Panc1 (cell line): ENCODE results near the gene PDCL2. TPM values are rescaled to one million over a fixed set of nuclear protein-coding genes. Genes with fewer than 3 reads are reported as not detected.
"Not testable (repeated sequence)": the region's sequence is repeated elsewhere in the genome, so short reads cannot be mapped to it uniquely, and the experiment has no call there.

Experiments used
- ATAC-seq: fragments of 200-7000 bp; cut with Tn5 transposase; 2 replicates; pipeline ENCODE4 v1.9.1; 2020; ENCODE audit warnings: mild to moderate bottlenecking, moderate library complexity
- BruUV-seq: library from RNA; stranded (reverse); fragments of 400-500 nt; replicated peaks from 2 replicates; lab custom pipeline; 2021; lab: Mats Ljungman, UMichigan
- CTCF ChIA-PET: fragments of 300-600 bp; sonication (Branson Sonifier 250); formaldehyde crosslinking; loops from one replicate; lab custom pipeline; 2022; ENCODE audit warnings: antibody characterized with exemption; lab: Charles Lee
- POLR2A ChIA-PET: fragments of 300-600 bp; sonication (Branson Sonifier 250); formaldehyde crosslinking; loops from one replicate; lab custom pipeline; 2022; ENCODE audit warnings: antibody characterized with exemption; lab: Charles Lee
- DNase-seq: peaks from one replicate; pipeline ENCODE4 v3.0.0-alpha.2; 2010; ENCODE audit warnings: low read depth, low spot score
- H3K27ac ChIP-seq: 2 replicates; pipeline ENCODE4 v1.5.1; 2011; ENCODE audit warnings: mild to moderate bottlenecking, low read length, inconsistent platforms
- H3K27me3 ChIP-seq: fragments of 200-500 bp; sonication (Bioruptor generic); 2 replicates; pipeline ENCODE4 v1.6.0; 2014; ENCODE audit warnings: low read length, inconsistent platforms; ENCODE audit not compliant: control insufficient read depth, insufficient read depth
- H3K36me3 ChIP-seq: fragments of 200-500 bp; sonication (Bioruptor generic); 2 replicates; pipeline ENCODE4 v1.5.1; 2014; ENCODE audit warnings: inconsistent platforms, mild to moderate bottlenecking, low read length, moderate library complexity; ENCODE audit not compliant: control insufficient read depth, insufficient read depth
- H3K4me1 ChIP-seq: 2 replicates; pipeline ENCODE4 v1.5.1; 2011; ENCODE audit warnings: inconsistent platforms, mild to moderate bottlenecking, low read length, moderate library complexity; ENCODE audit not compliant: control insufficient read depth, insufficient read depth
- H3K4me3 ChIP-seq, 2 experiments: 2 replicates each; pipeline ENCODE4 v1.5.1; 2011 to 2012; ENCODE audit warnings: low read depth in 2 of 2, low read length in 2 of 2, mild to moderate bottlenecking in 2 of 2, inconsistent platforms in 1 of 2, moderate library complexity in 1 of 2
- H3K9me3 ChIP-seq: fragments of 200-500 bp; sonication (Bioruptor generic); 2 replicates; pipeline ENCODE4 v1.5.1; 2014; ENCODE audit warnings: low read depth, mild to moderate bottlenecking, inconsistent platforms, low read length, moderate library complexity; ENCODE audit not compliant: control insufficient read depth, insufficient read depth
- POLR2AphosphoS5 ChIP-seq: IDR thresholded peaks from 2 replicates; pipeline ENCODE4 v1.6.1; 2012; ENCODE audit warnings: mild to moderate bottlenecking, low read depth, low read length, moderate library complexity
- SIN3A ChIP-seq: IDR thresholded peaks from 2 replicates; pipeline ENCODE4 v1.6.1; 2012; ENCODE audit warnings: low read depth, mild to moderate bottlenecking, low read length, moderate library complexity, borderline replicate concordance; ENCODE audit not compliant: insufficient read depth
- TCF7L2 ChIP-seq: IDR thresholded peaks from 2 replicates; pipeline ENCODE4 v1.6.1; 2011; ENCODE audit warnings: mild to moderate bottlenecking, low read depth, low read length, inconsistent platforms
- in situ Hi-C: cut with HindIII; loops from 2 replicates; pipeline ENCODE4 v1.10.0; 2016; ENCODE audit warnings: low sequenced_read_pairs, low pct_unique_long_range_greater_than_20kb
- intact Hi-C: fragments of 100-400 bp; cut with micrococcal nuclease; formaldehyde crosslinking; loops from one replicate; pipeline ENCODE4 v1.10.0; 2022; ENCODE audit not compliant: unreplicated experiment
- total RNA-seq: library from RNA; stranded (reverse); gene quantifications from one replicate; pipeline ENCODE4 v1.2.1, GENCODE V29; 2021; ENCODE audit not compliant: unreplicated experiment
- TF ChIP-seq, protein P1 (sequence below), 2 experiments: IDR thresholded peaks; 2 replicates each; pipeline ENCODE4 v1.6.1; 2011 to 2012; ENCODE audit warnings: low read depth in 2 of 2, control low read depth in 1 of 2, low read length in 1 of 2, mild to moderate bottlenecking in 1 of 2, moderate library complexity in 1 of 2; ENCODE audit not compliant: insufficient read depth in 1 of 2
- TF ChIP-seq, protein P2 (sequence below): fragments of 450-650 bp; IDR thresholded peaks from 2 replicates; pipeline ENCODE4 v1.5.1; 2017; ENCODE audit warnings: mild to moderate bottlenecking

Gene PDCL2
- total RNA-seq, 1 experiment from 2014 or later = not detected

DNA sequence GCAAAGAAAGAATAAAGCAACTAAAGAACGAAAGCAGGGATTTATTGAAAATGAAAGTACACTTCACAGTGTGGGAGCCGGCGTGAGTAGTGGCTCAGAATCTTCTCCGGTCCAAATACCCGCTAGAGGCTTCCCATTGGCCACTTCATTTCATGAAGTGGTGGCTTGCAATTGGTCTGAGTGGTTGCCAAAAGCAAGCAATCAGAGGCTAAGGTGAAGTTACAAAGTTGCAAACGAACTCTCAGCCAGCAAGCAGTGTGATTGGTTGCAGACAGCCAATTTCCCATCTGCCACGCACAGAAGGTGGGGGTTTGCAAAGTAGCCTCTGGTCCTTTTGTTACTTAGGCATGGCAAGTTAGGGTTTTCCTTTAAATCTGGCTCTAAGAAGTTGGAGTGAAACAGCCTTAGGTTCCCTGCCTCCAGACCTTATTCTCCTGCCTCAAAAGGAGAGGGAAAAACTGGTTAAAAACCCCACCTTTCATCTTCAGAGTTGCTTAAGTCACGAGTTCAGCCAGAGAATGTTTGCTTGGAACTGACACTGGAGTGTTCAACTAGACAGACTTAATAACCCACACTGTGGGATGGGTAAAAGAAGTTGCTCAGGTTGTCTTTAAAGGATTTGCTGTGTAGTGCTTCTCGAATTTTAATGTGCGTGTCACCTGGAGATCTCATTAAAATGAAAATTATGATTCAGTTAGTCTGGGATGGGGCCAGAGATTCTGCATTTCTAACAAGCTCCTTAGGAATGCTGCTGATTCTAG, 38.4 kb downstream of the PDCL2 start:
- CTCF ChIA-PET = no interaction called here
- intact Hi-C loops = loop anchor here (10.0 kb wide), 1 partner anchor 109 kb away; no protein-coding TSS in a partner anchor

DNA sequence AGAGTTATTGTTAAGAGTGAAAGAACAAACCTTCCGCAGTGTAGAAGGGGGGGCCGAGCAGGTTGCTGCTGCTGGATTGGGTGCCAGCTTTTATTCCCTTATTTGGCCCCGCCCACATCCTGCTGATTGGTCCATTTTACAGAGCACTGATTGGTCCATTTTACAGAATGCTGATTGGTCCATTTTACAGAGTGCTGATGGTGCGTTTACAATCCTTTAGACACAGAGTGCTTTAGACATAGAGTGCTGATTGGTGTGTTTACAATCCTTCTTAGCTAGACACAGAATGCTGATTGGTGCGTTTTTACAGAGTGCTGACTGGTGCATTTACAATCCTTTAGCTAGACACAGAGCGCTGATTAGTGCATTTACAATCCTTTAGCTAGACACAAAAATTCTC, 40.1 kb downstream of the PDCL2 start:
- H3K27ac ChIP-seq, ATAC-seq, H3K4me3 ChIP-seq, BruUV-seq, CTCF ChIA-PET, H3K27me3 ChIP-seq, DNase-seq, H3K4me1 ChIP-seq, POLR2A ChIA-PET, H3K9me3 ChIP-seq, in situ Hi-C loops, H3K36me3 ChIP-seq: not testable (repeated sequence)
- intact Hi-C loops = loop anchor here (10.0 kb wide), 1 partner anchor 107 kb away; no protein-coding TSS in a partner anchor

More for the DNA sequence above, 38.4 kb downstream of the PDCL2 start:
- BruUV-seq = no TSS peak
- in situ Hi-C loops = no loop called here
- peak overlapping the region; percentile 14 to 34 for H3K4me3 ChIP-seq
- TF ChIP-seq SIN3A (no peak), TCF7L2 (no peak)
- TF ChIP-seq, protein P1, sequence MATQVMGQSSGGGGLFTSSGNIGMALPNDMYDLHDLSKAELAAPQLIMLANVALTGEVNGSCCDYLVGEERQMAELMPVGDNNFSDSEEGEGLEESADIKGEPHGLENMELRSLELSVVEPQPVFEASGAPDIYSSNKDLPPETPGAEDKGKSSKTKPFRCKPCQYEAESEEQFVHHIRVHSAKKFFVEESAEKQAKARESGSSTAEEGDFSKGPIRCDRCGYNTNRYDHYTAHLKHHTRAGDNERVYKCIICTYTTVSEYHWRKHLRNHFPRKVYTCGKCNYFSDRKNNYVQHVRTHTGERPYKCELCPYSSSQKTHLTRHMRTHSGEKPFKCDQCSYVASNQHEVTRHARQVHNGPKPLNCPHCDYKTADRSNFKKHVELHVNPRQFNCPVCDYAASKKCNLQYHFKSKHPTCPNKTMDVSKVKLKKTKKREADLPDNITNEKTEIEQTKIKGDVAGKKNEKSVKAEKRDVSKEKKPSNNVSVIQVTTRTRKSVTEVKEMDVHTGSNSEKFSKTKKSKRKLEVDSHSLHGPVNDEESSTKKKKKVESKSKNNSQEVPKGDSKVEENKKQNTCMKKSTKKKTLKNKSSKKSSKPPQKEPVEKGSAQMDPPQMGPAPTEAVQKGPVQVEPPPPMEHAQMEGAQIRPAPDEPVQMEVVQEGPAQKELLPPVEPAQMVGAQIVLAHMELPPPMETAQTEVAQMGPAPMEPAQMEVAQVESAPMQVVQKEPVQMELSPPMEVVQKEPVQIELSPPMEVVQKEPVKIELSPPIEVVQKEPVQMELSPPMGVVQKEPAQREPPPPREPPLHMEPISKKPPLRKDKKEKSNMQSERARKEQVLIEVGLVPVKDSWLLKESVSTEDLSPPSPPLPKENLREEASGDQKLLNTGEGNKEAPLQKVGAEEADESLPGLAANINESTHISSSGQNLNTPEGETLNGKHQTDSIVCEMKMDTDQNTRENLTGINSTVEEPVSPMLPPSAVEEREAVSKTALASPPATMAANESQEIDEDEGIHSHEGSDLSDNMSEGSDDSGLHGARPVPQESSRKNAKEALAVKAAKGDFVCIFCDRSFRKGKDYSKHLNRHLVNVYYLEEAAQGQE (IDR thresholded peaks at IDR 0.05; ENCODE audit: insufficient read depth in 1 of 2, low read depth in 2 of 2, low read length in 1 of 2) = no peak
- no peaks in the 10 kb centered on the region for H3K27me3 ChIP-seq
- H3K36me3 ChIP-seq = no peaks in the 10 kb centered on the region
- ATAC-seq = peak; percentile 73
- no peaks in the 10 kb centered on the region for H3K9me3 ChIP-seq
- H3K27ac ChIP-seq = peak overlapping the region; percentile 48; the same call in 1 of the 2 replicates
- POLR2A ChIA-PET = no interaction called here
- peaks cover 7% of the 10 kb centered on the region for H3K4me1 ChIP-seq
- no peak for DNase-seq

DNA sequence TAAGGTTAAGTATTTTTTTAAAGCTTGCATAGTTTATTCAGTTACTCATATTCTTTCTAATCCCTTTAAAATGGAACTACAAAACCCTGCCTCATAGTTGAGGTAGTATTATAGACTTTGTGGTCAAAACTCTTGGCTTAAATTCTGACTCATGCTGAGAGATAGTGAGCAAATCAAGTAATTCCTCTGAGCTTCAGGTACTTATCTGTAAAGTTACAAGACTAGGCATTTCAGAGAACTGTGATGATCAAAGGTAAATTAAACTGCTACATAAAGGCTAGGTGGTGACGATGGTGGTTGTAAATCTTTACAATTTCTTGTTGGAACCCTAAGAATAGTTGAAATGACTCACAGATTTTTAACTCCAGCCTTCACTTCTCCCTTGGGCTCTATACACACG, 42.2 kb downstream of the PDCL2 start:
- TF ChIP-seq POLR2AphosphoS5 (no peak), TCF7L2 (no peak), SIN3A (no peak)
- TF ChIP-seq, protein P2, sequence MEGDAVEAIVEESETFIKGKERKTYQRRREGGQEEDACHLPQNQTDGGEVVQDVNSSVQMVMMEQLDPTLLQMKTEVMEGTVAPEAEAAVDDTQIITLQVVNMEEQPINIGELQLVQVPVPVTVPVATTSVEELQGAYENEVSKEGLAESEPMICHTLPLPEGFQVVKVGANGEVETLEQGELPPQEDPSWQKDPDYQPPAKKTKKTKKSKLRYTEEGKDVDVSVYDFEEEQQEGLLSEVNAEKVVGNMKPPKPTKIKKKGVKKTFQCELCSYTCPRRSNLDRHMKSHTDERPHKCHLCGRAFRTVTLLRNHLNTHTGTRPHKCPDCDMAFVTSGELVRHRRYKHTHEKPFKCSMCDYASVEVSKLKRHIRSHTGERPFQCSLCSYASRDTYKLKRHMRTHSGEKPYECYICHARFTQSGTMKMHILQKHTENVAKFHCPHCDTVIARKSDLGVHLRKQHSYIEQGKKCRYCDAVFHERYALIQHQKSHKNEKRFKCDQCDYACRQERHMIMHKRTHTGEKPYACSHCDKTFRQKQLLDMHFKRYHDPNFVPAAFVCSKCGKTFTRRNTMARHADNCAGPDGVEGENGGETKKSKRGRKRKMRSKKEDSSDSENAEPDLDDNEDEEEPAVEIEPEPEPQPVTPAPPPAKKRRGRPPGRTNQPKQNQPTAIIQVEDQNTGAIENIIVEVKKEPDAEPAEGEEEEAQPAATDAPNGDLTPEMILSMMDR = no peak
- TF ChIP-seq, protein P1 (IDR thresholded peaks at IDR 0.05; ENCODE audit: insufficient read depth in 1 of 2, low read depth in 2 of 2, low read length in 1 of 2) = no peak
- ATAC-seq = no peak
- no peak for DNase-seq
- H3K9me3 ChIP-seq = no peaks in the 10 kb centered on the region
- H3K27ac ChIP-seq = no peak overlapping the region
- peaks cover 7% of the 10 kb centered on the region for H3K4me1 ChIP-seq
- intact Hi-C loops = loop anchor here (10.0 kb wide), 1 partner anchor 105 kb away; no protein-coding TSS in a partner anchor
- no peaks in the 10 kb centered on the region for H3K27me3 ChIP-seq
- in situ Hi-C loops = no loop called here
- H3K4me3 ChIP-seq = no peak overlapping the region
- CTCF ChIA-PET = no interaction called here
- no TSS peak for BruUV-seq
- peaks cover 4% of the 10 kb centered on the region; the same call in 1 of the 2 replicates for H3K36me3 ChIP-seq
- POLR2A ChIA-PET = no interaction called here
